ELF-1 (cell line): ENCODE measurements around the gene APRT.

Source experiments
- DNase-seq: peaks from one replicate; pipeline ENCODE4 v3.0.0-alpha.2; 2016; ENCODE audit warnings: low read depth, low spot score

The APRT gene, protein sequence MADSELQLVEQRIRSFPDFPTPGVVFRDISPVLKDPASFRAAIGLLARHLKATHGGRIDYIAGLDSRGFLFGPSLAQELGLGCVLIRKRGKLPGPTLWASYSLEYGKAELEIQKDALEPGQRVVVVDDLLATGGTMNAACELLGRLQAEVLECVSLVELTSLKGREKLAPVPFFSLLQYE

GRCh38 chr16:88811769-88812512 lies at the start of gene APRT:
APRT (minus strand) TSS chr16:88811928; CDS start chr16:88811899, 29 bp downstream.
- DNase-seq = peak; percentile 90

- DNase-seq = no peak
These were observed 49.6 kb upstream of the APRT start for GRCh38 chr16:88861359-88861758.

DNA sequence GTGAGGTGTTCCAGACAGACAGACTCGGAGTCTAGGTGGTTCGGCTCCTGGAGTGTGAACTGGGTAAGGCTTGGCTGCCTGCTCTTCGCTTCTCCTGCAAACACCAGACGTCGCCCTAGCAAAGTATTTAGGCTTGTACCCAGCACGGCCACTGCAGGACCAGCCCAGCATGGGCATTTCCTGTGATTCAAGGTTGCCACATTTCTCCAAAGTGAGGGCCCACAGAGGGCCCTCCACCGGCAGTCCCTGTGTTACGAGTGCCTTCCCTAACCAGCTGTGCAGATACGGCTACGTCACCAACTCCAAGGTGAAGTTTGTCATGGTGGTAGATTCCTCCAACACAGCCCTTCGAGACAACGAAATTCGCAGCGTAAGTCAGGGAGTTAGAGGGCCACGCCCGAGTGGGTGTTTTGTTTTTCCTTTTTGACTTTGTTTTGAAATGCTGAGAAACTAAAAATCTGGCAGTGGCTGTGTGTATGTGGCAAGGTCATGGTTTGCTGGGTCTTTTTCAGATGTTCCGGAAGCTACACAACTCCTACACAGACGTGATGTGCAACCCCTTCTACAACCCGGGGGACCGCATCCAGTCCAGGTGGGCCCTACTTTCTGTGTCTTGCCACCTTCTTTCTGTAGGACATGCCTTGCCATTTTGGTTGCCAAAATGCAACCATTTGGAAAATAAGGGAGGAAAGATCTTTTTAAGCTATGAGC lies 47.8 kb upstream of the APRT start:
- no peak for DNase-seq

DNA sequence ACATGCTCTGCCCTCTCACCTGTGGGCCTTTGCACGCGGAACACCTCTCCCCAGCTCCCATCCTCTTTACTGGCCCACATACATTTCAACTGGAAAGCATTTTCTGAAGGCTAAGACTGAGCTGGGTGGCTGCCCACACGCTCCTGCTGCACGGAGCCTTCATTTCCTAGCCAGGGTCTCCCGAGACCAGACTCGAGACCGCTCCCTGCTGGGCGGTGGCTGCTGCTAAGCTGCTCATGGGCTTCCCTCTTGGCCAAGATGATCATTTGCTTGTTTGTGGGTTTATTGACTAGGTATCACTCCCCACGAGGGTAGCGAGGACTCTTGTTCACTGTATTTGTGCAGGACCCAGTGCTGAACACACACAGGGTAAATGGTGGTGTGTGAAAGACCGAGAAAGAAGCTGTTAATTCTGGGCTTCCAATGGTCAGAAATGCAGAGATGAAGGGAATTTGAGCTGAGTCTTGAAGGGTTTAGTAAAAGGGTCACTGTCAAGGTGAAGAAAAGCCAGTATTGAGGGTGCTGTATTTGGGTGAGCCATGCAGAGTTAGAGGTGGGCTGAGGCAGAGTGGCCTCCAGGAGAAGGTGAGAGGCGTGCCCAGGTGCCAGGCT lies 46.1 kb upstream of the APRT start:
- DNase-seq = peak; percentile 73

GRCh38 chr16:88856828-88857727 lies 45.4 kb upstream of the APRT start, which contains the start of the genes GALNS and TRAPPC2L:
GALNS (minus strand) TSS chr16:88856947; CDS start chr16:88856877, 70 bp downstream.
TRAPPC2L (plus strand) TSS chr16:88857127; CDS start chr16:88857151, 24 bp downstream.
- peak; percentile 96 for DNase-seq

DNA sequence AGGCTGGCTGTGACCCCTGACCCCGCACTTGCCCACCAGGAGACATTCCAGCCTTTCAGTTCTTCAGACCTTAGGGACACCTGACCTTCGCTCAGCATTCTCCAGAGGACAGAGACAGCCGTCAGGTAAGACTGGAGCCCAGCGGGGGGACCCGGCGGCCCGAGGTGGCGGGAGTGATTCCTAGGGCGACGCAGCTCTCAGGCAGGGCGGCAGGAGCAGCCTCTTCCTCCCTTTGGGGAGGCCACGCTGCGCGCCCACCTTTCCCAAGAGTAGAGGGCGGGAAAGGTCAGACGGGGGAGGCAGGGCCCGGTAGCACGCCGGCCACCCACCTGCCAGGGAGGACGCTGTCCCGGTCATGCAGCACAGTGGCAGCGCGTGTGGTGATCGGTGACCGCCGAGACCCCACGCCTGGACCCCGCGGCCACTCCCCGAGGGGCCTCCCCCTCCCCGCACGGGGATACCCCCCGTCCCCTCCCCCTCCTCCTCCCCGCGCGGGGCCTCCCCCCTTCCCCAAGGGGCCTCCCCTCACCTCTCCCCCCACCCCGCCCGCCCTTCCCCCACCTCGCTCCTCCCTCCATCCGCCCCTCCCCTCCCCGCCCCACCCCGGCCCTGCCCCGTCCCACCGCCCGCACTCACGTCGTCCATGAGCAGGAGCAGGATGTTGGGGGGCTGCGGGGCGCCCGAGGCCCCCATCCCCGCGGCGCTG lies 44.5 kb upstream of the APRT start:
- DNase-seq = peak; percentile 75

GRCh38 chr16:88855736-88856121 lies 44.0 kb upstream of the APRT start:
- no peak for DNase-seq

GRCh38 chr16:88855176-88855575 lies 43.4 kb upstream of the APRT start:
- no peak for DNase-seq

DNA sequence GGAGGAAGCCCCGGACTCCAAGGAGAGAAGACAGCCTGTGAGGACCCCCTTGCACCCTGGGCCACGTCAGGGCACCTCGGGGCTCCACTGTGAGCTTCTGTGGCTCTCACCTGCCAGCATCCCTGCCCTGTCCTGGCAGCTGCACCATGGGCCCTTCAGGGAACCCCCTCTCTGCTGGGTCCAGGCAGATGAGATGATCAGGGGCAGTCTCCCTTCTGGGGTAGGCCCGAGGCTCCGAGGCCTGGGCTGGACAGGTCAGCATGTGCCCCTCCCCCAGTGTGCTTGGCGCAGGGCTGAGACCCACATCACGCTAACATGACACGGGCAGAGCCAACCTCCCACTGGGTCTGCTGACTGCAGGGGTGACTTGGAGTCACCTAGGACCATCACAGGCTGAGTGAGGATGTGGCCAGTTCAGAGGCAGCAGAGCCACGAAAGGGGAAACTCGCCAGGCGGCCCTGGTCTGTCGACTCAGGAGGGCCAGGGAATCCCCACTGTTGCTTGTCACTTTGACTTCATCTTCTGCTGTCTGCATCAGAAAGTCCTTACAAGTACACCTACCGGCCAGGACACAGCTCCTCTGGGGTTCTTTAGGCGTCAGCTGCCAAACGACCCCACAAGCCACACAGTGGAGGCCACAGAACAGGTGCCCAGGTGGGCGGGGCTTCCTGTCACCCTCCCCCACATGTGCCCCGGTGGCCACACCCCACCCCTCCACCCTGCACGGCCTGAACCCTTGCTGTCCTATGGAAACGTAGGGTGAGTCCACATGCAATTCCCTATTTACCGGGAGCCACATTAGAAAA lies 42.8 kb upstream of the APRT start:
- DNase-seq = no peak

DNA sequence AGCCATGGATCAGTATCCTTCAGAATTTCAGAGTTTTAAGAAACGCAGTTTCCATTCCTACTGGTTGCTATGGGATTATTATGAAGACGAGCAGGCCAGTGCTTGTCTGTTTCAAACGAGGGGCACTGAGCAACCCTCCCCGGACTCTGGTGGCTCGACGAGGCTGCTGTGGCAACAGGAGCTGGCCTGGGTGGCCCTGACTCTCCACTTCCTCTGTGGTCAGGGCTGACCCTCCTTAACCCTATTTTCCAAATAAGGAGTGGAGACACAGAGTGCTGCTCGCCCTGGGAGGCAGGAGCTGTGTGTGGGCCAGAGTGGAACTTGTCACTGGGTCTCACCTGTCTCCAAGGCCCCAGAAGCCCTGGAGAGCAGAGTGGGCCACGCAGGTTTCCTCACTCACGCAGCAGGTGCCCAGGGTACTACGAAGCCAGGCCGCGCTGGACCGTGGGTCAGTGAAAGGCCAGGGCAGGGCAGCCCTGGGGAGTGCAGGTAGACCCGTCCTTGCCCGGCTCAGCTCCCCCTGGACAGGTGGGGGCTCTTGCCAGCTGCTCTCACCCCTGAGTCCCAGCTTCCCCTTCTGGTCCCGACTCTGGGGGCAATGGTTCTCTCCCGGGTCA lies 41.7 kb upstream of the APRT start:
- DNase-seq = no peak

DNA sequence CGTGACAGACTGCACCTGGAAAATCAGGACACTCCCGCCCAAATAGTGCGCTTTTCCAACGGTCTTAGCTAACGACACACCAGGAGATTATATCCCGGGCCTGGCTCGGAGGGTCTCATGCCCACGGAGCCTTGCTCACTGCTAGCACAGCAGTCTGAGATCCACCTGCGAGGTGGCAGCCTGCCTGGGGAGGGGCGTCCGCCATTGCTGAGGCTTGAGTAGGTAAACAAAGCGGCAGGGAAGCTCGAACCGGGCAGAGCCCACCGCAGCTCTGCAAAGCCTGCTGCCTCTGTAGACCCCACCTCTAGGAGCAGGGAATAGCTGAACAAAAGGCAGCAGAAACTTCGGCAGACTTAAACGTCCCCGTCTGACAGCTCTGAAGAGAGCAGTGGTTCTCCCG lies 39.9 kb upstream of the APRT start:
- no peak for DNase-seq

GRCh38 chr16:88850531-88851199 lies 38.9 kb upstream of the APRT start:
- DNase-seq = no peak

GRCh38 chr16:88848557-88848956 lies 36.8 kb upstream of the APRT start:
- no peak for DNase-seq

DNA sequence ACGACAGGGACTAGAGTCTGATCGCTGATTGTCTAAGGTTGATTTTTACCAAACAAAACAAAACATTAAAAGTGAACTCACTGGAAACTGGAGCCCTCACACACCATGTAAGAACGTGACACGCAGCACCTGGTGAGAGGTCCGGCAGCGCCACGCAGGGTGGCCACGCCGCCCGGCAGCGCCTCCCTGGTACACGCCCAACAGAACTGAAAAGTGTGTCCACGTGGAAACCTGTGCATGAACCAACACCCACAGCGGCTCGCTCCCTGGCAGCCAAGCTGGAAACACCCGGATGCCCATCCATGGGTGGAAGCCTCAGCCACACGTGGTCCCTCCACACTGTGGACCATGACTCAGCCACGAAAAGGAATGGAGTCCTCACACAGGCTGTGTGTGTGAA lies 35.9 kb upstream of the APRT start:
- DNase-seq = no peak

DNA sequence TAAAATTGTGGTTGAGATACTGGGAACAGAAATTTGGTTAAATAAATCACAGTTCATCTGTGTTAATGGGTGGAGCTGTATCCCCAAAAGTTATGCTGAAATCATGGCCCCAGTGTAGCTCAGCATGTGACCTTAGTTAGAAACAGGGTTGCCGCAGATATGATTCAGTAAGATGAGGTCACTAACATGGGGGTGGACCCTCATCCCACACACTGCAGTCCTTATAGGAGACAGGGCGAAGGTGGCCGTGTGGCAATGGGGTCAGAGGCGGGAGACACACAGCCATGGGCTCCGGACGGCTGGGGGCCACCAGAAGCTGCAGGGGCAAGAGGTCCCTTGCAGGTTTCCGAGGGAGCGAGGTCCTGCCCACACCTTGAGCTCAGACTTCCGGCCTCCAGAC lies 34.4 kb upstream of the APRT start:
- DNase-seq = no peak

DNA sequence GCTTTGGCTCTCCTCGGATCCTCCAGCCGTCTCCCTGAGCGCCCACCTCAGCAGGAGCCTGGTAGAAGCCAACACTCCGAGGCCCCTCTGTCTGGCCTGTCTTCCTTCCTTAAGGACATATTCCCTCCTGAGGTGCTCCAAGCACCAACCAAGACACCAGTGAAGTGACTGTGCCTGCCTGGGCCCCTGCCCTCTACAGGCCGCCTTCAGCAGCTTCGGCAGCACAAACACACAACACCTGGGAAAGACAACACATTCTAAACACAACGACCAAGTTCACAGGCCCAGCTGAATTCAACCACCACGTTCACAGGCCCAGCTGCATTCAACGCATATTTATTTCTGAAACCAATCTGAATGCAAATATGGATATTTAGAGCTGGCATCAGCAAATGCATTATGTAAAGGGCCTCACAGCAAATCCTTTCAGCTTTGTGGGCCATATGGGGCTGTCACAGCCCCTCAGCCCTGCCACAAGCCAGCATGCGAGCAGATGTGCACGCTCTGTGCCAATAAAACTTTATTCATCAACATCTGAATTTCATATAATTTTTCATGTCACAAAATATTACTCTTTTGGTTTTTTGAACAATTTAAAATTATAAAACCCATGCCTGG lies 32.8 kb upstream of the APRT start:
- peak; percentile 18 for DNase-seq

GRCh38 chr16:88843256-88843655 lies 31.5 kb upstream of the APRT start:
- DNase-seq = no peak

DNA sequence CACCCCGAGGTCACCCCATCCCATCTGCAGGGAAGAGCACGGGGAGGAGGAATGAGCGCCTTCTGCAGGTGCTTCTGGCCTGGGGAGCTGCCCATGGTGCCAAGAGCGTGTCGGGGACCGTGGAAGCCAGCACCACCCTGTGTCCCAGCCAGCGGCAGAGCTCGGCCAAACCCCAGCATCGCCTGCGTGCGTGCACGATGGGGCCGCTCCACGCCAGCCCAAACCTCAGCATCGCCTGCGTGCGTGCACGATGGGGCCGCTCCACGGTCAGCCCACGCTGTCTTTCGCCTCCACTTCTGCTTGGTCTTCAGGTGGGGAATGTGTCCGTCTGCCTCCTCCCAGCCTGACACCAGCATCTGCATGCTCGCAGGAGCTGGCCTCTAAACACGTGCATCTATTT lies 31.1 kb upstream of the APRT start:
- no peak for DNase-seq
